OCI-LY3 (cell line): ENCODE measurements around the gene UNC13A.

ENCODE experiments used
- CTCF ChIP-seq: fragments of 200-600, 300-600 bp; sonication (generic); IDR thresholded peaks from 2 replicates; pipeline ENCODE4 v1.5.1; 2014; ENCODE audit warnings: antibody characterized with exemption, low read length, low read depth
- EZH2phosphoT487 ChIP-seq: fragments of 200-600 bp; shearing (Covaris generic); IDR thresholded peaks from 2 replicates; pipeline ENCODE4 v1.6.1; 2018; ENCODE audit warnings: antibody characterized with exemption, mixed run types, low read depth

- TF ChIP-seq CTCF (no peak), EZH2phosphoT487 (no peak)
Measured at GRCh38 chr19:17570791-17571190, 117.4 kb downstream of the UNC13A start.
